ENCODE measurements around the gene FNIP1.
"Not testable (repeated sequence)": the region's sequence is repeated elsewhere in the genome, so short reads cannot be mapped to it uniquely, and the experiment has no call there.

The FNIP1 gene

GRCh38 chr5:131749723-131750470, 46.9 kb downstream of the FNIP1 start:
- DNase-seq (ENCODE audit: low read depth in 2 of 2), result no peak

- no peak for DNase-seq (ENCODE audit: low read depth in 2 of 2)
Measured at GRCh38 chr5:131749138-131749537, 47.7 kb downstream of the FNIP1 start.

- no peak for DNase-seq (ENCODE audit: low read depth in 2 of 2)
Measured at GRCh38 chr5:131747180-131748105, 49.4 kb downstream of the FNIP1 start.

- no peak for DNase-seq (ENCODE audit: low read depth in 2 of 2)
Measured at GRCh38 chr5:131746423-131746822, 50.4 kb downstream of the FNIP1 start.

GRCh38 chr5:131745703-131746102, 51.1 kb downstream of the FNIP1 start:
- no peak for DNase-seq (ENCODE audit: low read depth in 2 of 2)

- DNase-seq (ENCODE audit: low read depth in 2 of 2), result no peak
Measured at GRCh38 chr5:131745155-131745554, 51.7 kb downstream of the FNIP1 start.

GRCh38 chr5:131740477-131740876, 56.3 kb downstream of the FNIP1 start:
- no peak for DNase-seq (ENCODE audit: low read depth in 2 of 2)

- no peak for DNase-seq (ENCODE audit: low read depth in 2 of 2)
Measured at GRCh38 chr5:131735393-131735792, 61.4 kb downstream of the FNIP1 start.

- not testable (repeated sequence) for DNase-seq (ENCODE audit: low read depth in 2 of 2)
Measured at GRCh38 chr5:131734939-131735338, 61.9 kb downstream of the FNIP1 start.

- DNase-seq (ENCODE audit: low read depth in 2 of 2), result not testable (repeated sequence)
Measured at GRCh38 chr5:131729292-131729691, 67.5 kb downstream of the FNIP1 start.

- not testable (repeated sequence) for DNase-seq (ENCODE audit: low read depth in 2 of 2)
Measured at GRCh38 chr5:131724089-131724488, 72.7 kb downstream of the FNIP1 start.

- no peak for DNase-seq (ENCODE audit: low read depth in 2 of 2)
Measured at GRCh38 chr5:131720714-131721113, 76.1 kb downstream of the FNIP1 start.

GRCh38 chr5:131719564-131719963, 77.3 kb downstream of the FNIP1 start:
- DNase-seq (ENCODE audit: low read depth in 2 of 2), result no peak

- DNase-seq (ENCODE audit: low read depth in 2 of 2), result no peak
Measured at GRCh38 chr5:131718487-131719014, 78.3 kb downstream of the FNIP1 start.

GRCh38 chr5:131717164-131717563, 79.7 kb downstream of the FNIP1 start:
- not testable (repeated sequence) for DNase-seq (ENCODE audit: low read depth in 2 of 2)

- DNase-seq (ENCODE audit: low read depth in 2 of 2), result no peak
Measured at GRCh38 chr5:131716650-131717049, 80.2 kb downstream of the FNIP1 start.

GRCh38 chr5:131710391-131710790, 86.4 kb downstream of the FNIP1 start:
- no peak for DNase-seq (ENCODE audit: low read depth in 2 of 2)

- no peak for DNase-seq (ENCODE audit: low read depth in 2 of 2)
Measured at GRCh38 chr5:131709043-131709442, 87.8 kb downstream of the FNIP1 start.

GRCh38 chr5:131706281-131706680, 90.5 kb downstream of the FNIP1 start:
- no peak for DNase-seq (ENCODE audit: low read depth in 2 of 2)

GRCh38 chr5:131694926-131695325, 101.9 kb downstream of the FNIP1 start:
- DNase-seq (ENCODE audit: low read depth in 2 of 2), result no peak

GRCh38 chr5:131693894-131694293, 102.9 kb downstream of the FNIP1 start:
- DNase-seq (ENCODE audit: low read depth in 2 of 2), result no peak

GRCh38 chr5:131685516-131686171, 111.2 kb downstream of the FNIP1 start:
- DNase-seq (ENCODE audit: low read depth in 2 of 2), result no peak

Data from stimulated activated CD8-positive, alpha-beta memory T cell treated with anti-CD3 and anti-CD28 coated beads, Interleukin-7, amount 100 ng/mL, for 4 hours (primary cell).